ENCODE results near the gene TSPAN5.
"Not testable (repeated sequence)": the region's sequence is repeated elsewhere in the genome, so short reads cannot be mapped to it uniquely, and the experiment has no call there.

The TSPAN5 gene

DNA sequence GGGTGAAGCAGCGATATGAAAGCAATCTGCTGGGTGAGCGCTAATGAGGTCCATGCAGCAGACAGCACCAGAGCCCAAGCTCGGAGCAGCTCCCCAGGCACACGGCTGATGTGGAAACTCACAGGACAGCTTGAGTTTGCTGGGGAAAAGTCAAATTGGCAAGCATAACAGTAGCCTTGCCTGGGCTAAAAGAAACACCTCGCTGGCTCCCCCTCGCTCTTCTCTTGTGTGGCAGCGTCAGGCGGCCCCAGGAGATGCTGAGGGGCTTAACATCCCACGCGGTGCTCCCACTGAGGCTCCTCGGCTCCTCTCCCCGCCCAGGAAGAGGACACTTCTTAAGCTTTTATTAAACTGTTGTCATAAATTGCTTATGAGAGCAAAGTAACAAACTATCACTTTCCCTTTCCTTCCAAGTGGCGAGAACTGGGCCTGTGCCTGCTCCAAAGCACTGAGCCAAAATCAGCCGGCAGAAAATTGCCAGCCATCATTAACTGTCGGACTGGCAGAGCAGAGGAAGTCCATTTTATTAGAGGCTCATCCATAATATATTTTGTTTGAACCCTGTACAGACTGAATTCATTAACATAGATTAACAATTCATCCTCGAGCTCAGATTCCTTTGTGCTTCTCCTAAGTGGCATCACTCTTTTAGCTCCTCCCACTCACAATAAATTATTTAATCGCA lies 111.4 kb downstream of the TSPAN5 start:
- no peak for DNase-seq (ENCODE audit: low read depth)

DNA sequence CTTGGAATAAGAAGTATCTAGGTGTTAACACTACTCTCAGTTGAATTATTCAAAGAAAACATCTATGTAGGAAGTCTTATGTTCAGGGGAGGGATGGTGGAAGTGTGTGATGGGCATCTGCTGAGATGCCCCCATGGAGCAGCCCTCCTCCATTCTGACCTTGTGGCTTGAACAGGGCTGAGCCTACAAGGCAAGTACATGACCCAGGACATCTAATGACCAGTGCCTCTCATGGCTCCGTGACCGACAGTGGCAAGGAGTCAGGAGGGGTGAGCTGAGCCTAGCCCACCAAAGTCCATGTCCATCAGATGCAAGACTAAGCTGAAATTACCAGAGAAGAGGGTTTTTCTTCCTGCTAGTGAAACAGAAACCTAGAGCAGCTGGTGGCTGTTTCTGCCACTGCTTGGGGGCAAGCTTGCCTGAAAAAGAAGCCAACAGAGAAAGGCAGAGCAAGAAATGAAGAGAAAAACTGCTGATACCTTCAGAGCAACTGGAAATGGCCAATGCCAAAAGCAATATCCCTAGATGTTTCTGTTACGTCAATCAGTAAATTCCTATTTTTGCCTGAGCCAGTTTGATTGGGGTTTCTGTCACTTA lies 113.5 kb downstream of the TSPAN5 start:
- DNase-seq (ENCODE audit: low read depth): no peak

DNA sequence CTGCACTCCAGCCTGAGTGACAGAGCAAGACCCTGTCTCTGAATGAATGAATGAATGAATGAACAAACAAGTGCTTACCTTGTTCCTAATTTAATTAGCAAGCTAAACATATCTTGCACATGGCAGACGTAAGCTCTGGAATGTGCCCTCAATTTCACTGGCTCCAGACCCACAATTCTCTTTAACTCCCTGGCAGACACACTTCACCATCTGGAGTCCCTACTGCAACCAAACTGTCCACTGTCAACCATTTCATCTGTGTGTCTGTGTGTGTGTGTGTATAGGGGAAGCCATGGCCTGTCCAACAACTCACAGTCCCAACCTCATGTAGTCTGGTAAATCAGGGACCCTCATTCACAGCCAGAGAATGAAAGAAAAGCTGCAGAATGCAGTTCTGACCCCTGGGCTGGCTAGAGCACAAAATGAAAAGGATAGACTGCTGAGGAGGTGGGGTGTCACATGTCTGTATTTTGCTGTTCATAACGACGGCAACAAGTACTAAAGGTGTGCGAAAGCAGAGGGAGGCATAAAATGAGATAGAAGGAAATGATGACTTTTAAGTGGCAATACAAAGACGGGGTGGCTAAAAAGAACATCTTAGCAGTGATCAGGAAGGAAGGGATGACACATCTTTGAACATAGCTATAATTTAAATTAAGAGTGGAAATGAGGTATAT lies 114.1 kb downstream of the TSPAN5 start:
- no peak for DNase-seq (ENCODE audit: low read depth)

DNA sequence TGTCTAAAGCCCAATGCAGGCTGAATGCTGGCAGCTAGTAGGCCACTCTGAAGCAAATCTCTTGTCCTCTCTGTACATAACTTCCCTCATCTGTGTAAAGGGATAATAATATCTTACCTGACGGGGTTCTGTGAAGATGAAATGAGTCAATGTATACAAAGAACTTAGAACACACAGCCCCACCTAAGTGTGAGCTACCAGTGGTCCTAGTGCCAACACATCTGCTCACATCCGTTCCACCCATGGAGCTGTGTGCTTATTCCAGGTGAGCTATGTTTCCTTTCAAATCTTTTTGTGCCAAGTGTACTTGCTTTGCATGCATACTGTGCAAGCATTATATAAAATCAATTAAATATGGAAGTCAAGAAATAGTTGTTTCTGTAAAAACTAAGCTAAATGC lies 116.4 kb downstream of the TSPAN5 start:
- no peak for DNase-seq (ENCODE audit: low read depth)

DNA sequence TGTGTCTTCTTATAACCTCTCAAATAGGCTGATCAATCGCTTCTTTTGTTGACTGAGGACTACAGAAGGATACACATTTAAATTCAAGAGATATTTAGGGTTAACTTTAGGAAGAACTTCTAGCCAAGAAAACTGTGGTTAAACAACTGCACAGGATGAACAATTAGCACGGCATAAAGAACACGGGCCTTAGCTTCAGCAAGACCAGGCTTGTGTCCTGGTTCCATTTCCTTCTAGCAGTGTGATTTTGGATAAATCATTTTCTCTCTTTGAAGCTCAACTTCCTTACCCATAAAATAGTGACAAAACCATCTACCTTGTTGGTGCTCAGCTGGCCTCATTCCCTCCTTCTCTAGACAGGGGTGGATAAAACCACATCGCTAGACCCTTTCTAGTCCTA lies 117.6 kb downstream of the TSPAN5 start:
- DNase-seq (ENCODE audit: low read depth): no peak

DNA sequence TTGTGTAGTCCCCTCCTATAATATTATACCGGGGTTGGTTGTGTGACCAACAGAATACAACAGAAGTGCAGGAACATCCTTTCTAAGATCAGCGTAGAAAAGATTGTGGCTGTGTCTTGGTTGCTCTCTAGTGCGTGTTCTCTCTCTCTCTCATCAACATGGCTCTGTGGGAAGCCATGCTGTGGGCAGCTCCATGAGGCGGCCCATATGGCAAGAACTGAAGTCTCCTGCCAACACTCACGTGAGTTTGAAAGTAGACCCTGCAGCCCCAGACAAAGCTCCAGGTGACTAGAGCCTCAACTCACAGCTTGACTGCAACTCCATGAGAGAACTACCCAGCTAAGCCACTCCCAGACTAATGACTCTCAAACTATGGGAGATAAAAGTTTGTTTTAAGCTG lies 118.7 kb downstream of the TSPAN5 start:
- no peak for DNase-seq (ENCODE audit: low read depth)

DNA sequence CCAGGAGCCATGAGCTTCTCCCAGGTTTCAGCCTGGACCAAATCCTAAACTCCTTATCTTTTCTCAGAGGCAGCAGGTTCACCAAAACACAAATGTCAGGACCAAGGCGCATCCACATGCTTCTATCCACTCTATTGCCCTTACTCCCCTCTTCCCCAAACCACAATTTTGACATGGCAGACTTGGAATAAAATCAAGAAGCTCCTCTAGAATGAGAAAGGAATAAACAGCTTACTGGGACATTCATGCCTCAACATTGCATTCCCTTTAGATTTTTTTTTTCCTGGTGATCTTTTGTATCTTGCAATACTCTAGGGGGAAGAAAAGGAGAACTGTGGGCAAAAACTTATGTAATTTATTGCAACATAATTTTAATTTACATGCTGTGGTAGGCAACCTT lies 119.1 kb downstream of the TSPAN5 start:
- DNase-seq (ENCODE audit: low read depth): no peak

DNA sequence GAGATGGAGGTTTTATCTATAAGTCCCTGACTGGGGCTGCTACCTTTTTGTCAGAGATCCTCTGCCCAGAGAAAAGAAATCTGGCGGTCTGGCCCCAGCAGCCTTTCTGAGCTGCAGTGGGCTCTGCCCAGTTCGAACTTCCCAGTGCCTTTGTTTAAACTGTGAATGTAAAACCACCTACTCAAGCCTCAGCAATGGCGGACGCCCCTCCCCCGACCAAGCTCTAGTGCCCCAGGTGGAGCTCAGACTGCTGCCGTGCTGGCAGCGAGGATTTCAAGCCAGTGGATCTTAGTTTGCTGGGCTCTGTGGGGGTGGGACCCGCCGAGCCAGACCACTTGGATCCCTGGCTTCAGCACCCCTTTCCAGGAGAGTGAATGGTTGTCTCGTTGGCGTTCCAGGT lies 121.8 kb downstream of the TSPAN5 start:
- DNase-seq (ENCODE audit: low read depth): no peak

DNA sequence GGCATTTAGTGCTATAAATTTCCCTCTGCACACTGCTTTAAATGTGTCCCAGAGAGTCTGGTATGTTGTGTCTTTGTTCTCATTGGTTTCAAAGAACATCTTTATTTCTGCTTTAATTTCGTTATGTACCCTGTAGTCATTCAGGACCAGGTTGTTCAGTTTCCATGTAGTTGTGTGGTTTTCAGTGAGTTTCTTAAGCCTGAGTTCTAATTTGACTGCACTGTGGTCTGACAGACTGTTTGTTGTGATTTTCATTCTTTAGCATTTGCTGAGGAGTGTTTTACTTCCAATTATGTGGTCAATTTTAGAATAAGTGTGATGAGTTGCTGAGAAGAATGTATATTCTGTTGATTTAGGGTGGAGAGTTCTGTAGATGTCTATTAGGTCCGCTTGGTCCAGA lies 124.3 kb downstream of the TSPAN5 start:
- DNase-seq (ENCODE audit: low read depth): not testable (repeated sequence)

DNA sequence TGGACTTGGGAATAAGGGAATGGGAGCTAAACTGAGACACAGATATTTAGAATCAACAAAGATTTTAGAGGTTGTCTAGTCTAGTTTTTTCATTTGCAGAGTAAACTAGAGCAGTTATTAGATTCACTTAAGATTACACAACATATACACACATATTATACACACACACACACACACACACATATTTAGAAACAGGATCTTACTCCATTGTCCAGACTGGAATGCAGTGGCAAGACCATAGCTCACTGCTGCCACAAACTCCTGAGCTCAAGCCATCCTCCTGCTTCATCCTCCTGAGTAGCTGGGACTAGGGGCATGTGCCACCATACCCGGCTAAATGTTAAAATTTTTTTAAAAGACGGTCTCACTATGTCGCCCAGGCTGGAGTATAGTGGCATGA lies 127.8 kb downstream of the TSPAN5 start:
- no peak for DNase-seq (ENCODE audit: low read depth)

DNA sequence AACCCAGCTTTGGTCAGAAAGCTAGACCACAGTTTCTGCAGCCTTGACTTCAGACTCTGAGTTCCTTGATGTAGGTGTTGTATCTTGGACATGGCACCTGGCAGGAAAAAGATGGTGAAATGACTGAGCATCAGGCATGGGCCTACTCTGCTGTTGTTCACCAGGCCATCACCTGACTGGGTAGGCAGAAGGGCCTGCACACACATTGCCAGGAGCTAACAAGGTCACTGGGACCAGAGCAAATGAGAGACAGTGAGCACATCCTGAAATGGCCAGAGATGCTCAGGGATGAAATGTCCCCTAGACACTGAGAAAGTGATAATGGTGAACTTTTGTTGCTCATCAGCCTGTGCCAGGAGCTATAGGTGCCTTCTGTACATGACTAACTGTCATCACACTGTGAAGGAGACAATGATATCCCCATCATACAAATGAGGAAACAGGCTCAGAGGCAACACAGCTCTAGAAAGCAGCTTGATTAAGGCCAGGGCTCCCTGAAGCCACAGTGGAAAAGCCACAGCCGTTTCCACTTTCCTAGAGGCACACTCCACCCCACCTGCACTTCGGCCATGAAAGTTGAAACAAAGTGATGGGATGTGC lies 128.3 kb downstream of the TSPAN5 start:
- no peak for DNase-seq (ENCODE audit: low read depth)

DNA sequence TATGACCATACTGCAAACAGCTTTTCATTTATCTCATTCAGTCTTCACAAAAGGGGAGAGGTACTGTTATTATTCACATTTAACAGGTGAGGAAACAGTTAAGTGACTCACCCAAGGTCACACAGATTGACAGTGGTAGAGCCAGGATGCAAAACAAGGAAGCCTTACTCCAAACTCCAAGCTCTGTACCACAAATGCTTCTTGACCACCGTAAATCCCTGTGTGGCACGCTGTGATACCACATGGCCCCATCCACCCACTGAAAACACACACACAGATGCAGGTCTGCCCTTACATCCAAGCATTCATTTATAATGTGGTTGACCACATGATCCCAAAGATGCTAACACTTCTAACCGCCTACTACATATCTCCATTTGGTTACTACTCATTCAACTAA lies 129.5 kb downstream of the TSPAN5 start:
- no peak for DNase-seq (ENCODE audit: low read depth)

DNA sequence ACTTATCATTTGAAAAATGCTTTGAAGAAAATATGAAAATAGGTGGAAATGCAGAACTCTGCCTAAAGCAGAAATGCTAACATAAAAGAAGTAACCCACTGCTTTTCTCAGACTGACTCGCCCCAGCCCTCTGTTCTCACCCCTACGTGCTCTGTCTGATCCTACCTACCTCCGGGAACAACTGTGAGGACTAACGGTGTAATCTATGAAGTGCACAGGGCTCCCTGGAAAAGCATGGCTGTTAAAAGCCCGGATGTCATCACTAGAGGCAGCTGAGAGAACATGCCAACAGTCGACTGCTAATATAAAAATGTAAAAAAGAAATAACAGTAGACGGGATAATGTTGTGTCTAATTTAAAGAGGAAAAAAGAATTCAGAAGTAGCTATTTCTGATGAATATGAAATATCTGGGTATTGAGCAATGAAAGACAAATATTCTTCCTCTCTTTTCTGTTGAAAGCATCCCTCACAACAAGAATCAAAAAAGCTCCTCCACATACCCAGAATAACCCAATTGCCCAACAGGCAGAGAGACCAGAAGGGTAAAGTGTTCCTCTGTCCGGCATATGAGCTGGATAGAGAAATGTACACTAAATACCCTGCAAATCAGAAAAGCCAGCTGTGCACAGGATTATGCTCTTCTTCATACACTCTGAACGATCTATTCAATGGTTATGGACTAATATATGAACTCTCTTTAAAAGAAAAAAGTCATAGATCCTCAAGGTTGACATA lies 130.7 kb downstream of the TSPAN5 start:
- DNase-seq (ENCODE audit: low read depth): no peak

DNA sequence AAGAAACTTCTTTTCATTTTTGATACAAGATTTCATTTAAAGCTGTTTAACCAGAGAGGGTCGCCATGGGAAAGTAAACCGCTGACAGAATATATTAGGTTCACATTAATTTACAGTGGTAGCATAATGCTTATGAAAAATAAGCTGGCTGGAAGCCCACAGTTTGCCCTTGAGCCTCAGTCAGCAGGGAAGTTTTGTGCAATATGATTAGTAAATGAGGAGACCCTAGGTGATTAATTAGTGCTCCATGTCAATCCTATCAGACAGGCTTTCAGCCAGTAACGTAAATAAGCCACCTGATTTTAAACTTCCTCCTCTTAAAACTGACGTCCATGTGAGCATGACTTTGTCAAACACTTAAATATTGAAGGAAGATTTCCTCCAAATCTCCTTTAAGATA lies 134.2 kb downstream of the TSPAN5 start:
- no peak for DNase-seq (ENCODE audit: low read depth)

DNA sequence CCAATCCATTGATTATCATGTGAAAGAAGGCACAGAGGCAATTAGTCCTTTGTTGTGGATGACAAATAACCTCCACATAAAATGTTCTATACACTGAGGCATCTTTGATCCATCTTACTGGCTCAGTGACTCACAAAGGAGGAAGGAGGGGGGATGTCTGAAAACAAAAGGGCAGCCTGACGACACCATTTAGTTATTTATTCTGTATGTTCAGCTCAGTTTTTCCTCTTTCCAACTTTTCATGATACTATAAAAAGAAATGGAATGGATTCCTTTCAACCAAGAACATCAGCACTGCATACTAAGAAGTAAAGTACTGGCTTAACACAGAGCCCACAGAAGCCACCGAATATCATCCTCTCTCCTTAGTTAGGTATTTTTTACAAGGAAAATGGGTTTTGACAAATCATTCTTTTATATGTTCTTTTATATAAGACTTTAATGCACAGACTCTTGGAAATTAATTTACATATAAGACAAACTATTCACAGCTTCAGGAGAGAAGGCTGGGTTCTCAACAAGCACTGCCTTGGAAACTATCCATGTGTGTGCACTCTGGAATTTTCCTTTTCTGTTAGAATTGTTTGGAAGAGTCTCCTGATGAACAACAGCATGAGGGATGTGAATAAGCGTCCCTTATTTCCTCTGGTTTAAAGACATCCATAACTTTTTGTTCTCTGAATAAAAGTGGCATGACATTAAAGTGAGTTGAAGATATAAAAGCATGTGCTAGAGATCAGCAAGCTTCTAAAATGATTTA lies 135.6 kb downstream of the TSPAN5 start:
- no peak for DNase-seq (ENCODE audit: low read depth)

DNA sequence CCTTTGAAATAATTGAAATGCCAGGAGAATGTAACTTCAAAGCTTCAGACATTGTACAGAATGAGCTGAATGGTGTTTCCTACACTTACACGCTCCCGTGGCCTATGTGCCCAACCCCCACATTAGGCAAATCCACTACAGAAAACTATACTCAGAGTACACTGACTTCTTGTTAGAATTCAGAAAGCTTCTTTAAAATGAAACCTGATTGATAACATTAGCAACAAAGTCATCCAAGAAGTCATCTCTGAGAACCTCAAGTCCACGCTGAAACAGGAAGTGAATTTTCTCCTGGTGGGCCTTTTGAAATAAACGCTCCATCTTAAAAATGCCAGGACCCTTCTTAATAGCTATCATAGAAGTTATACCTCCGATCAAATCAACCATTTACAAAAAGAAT lies 136.3 kb downstream of the TSPAN5 start:
- no peak for DNase-seq (ENCODE audit: low read depth)

DNA sequence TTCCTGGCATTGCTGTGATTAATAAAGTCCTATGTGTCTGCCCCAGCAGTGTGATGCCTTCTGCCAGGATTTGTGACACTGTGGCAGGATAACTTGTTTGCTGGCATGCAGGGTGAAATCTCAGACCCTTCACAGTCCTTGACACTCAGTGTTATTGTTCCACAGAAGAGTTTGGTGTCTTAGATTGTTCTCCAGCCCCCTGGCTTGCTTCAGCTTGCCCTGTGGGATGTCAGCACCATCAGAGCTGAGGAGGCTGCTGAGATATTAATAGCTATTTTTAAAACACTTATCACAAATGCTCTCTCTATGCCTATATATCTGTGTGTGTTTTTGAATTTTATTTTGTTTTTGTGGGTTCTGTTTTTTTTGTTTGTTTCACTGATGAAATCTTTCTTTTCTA lies 136.9 kb downstream of the TSPAN5 start:
- no peak for DNase-seq (ENCODE audit: low read depth)

DNA sequence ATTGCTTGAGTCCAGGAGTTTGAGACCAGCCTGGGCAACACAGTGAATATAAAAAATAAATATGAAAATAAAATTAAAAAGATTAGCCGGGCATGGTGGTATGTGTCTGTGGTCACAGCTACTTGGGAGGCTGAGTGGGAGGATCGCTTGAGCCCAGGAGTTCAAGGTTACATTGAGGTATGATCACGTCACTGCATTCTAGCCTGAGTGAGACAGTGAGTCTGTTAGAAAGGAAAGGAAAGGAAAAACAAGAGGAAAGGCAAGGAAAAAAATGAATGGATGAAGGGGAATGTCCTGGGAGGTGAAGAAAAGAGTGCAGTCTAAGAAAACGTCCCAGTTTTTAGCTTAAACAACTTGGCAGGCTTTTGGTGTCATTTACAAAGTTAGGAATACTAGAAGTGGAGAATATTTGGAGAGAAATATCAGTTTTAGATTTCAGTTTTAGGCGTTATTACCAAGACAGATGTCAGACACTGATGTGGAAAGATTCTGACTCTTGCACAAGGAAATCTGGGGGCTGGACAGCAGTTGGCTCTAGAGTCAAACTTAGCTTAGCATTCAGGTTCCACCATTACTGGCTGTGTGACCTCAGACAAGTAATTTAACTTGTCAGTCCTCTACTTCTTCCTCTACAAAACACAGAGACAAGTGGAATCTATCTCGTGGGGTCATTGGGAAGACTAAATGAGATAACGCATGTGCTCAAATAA lies 139.0 kb downstream of the TSPAN5 start:
- no peak for DNase-seq (ENCODE audit: low read depth)

DNA sequence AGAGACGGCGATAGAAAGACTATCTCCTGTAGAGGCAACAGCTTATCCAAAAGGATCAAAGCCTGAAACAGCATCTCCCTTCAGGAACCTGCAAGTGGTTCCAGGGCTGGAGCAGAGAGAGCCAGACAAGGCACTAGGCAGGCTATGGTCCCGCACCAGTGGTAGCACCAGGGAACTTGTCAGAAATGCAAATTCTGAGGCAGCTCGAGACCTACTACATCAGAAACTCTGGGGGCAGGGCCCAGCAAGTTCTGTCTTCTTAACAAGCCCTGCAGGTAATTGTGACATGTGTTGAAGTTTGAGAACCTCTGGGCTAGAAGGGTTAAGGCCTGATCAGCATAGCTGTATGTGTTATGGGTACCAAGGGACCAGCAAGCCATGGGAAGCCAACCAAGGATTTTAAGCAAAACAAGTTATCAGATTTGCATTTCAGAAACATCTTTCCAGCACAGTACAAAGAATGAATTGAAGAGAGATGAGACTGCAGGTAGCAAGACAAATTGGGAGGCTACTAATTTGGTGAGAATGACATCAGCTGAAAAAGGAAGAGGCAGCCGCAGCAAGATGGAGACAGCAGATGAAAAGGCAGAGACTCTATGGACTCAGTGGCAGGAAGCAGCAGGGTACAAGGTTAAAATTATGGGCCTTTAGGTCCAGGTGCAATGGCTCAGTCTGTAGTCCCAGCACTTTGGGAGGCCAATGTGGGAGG lies 139.7 kb downstream of the TSPAN5 start:
- DNase-seq (ENCODE audit: low read depth): no peak

DNA sequence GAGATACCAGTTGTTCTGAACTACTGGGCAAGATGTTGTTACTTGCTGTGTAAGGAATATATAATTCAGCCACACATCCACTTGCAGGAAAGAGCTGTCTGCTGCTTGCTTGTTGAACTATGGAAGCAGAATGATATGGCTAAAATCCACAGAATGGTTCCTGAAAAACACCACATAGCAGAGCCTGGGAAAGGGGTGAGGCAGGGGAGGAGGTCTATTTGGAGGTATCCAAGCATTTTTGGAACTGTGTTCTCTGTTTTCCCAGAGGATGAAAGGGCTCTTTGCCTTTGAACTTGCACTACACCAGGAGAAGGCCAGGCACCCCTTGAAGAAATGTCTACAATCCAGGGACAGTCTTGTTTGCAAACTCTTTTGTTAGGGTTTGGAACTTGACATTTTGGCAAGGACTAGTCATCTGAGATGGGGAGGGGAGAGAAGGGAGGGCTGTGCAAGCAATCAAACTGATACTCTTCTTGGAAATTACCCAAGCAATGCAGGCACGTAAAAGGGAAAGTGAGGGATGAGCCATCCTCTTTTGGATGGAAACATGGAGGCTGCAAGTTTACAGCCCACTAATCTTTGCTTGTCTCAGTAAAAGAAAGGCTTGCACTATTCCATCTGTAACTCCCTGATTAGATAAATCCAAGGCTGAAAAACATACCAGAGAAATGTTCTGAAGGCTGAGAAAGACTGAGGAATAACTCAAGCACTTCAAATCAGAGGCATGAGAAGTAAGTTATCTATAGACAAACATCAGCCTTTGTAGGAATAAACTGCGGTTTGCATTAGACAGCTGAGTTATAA lies 141.0 kb downstream of the TSPAN5 start:
- no peak for DNase-seq (ENCODE audit: low read depth)
